NB4 (cell line): Measurements from ENCODE around the gene ZBTB14.
A peak's percentile ranks its signal among the peaks of the same experiment; 100 is the strongest.

ENCODE experiments used
- DNase-seq: peaks from one replicate; pipeline ENCODE4 v3.0.0; 2010; ENCODE audit warnings: low read depth
- H3K4me3 ChIP-seq: one replicate; pipeline ENCODE4 v1.5.1; 2011; ENCODE audit warnings: mild to moderate bottlenecking, low read depth, low read length, moderate library complexity
- MYC ChIP-seq: IDR thresholded peaks from 2 replicates; pipeline ENCODE4 v1.6.1; 2011; ENCODE audit warnings: low read depth, low read length
- POLR2A ChIP-seq: IDR thresholded peaks from 2 replicates; pipeline ENCODE4 v1.6.1; 2011; ENCODE audit warnings: mild to moderate bottlenecking; ENCODE audit not compliant: insufficient read length; ENCODE audit errors: extremely low read depth
- TF ChIP-seq, protein P1 (sequence below): IDR thresholded peaks from 2 replicates; pipeline ENCODE4 v1.6.1; 2011; ENCODE audit warnings: low read depth, low read length
- TF ChIP-seq, protein P2 (sequence below): IDR thresholded peaks from one replicate; pipeline ENCODE4 v1.5.1; 2012; ENCODE audit warnings: low read depth, low read length

Gene ZBTB14, protein sequence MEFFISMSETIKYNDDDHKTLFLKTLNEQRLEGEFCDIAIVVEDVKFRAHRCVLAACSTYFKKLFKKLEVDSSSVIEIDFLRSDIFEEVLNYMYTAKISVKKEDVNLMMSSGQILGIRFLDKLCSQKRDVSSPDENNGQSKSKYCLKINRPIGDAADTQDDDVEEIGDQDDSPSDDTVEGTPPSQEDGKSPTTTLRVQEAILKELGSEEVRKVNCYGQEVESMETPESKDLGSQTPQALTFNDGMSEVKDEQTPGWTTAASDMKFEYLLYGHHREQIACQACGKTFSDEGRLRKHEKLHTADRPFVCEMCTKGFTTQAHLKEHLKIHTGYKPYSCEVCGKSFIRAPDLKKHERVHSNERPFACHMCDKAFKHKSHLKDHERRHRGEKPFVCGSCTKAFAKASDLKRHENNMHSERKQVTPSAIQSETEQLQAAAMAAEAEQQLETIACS

DNA sequence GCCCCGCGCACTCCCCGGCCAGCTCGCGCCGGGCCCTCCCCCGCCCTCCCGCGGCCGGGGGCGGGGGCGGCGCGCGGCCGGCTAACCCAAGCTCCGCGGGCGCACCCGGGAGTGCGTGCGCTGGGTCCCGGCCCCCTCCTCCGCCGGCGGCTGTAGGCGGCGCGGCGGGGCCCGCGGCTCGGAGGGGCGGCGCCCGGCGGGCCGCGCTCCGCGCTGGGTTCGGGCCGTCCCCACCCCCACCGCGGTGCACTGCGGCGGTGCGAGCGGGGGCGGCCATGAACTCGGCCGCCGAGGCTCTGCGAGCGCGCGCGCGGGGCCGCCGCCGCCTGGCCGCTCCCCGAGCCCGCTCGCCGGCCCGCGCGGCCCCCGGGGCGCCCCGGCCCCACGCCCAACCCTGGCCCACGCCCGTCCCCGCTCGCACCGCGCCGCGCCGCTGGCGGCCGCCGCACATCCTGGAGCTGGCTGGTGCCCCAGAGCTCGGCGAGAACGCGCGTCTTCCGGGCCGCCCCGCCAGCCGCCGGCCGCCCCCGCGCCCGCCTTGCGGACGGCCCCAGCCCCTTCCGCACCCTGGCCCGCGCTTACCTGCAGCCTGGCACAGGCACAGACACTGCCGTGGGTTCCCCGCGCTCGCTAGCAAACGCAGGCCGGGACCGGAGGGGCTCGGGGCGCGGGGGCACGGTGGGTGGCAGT lies at the start of gene ZBTB14:
ZBTB14 (minus strand) TSS at position 496 of the 690 bp plus-strand sequence. CDS start 2,480 bp downstream, outside the sequence.
- H3K4me3 ChIP-seq = peak within 1 kb of the TSS; percentile 80
- TF ChIP-seq, protein P1, sequence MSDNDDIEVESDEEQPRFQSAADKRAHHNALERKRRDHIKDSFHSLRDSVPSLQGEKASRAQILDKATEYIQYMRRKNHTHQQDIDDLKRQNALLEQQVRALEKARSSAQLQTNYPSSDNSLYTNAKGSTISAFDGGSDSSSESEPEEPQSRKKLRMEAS = no peak
- TF ChIP-seq POLR2A (no peak), MYC (no peak)
- TF ChIP-seq, protein P2, sequence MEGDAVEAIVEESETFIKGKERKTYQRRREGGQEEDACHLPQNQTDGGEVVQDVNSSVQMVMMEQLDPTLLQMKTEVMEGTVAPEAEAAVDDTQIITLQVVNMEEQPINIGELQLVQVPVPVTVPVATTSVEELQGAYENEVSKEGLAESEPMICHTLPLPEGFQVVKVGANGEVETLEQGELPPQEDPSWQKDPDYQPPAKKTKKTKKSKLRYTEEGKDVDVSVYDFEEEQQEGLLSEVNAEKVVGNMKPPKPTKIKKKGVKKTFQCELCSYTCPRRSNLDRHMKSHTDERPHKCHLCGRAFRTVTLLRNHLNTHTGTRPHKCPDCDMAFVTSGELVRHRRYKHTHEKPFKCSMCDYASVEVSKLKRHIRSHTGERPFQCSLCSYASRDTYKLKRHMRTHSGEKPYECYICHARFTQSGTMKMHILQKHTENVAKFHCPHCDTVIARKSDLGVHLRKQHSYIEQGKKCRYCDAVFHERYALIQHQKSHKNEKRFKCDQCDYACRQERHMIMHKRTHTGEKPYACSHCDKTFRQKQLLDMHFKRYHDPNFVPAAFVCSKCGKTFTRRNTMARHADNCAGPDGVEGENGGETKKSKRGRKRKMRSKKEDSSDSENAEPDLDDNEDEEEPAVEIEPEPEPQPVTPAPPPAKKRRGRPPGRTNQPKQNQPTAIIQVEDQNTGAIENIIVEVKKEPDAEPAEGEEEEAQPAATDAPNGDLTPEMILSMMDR = no peak
- DNase-seq = peak; percentile 77

DNA sequence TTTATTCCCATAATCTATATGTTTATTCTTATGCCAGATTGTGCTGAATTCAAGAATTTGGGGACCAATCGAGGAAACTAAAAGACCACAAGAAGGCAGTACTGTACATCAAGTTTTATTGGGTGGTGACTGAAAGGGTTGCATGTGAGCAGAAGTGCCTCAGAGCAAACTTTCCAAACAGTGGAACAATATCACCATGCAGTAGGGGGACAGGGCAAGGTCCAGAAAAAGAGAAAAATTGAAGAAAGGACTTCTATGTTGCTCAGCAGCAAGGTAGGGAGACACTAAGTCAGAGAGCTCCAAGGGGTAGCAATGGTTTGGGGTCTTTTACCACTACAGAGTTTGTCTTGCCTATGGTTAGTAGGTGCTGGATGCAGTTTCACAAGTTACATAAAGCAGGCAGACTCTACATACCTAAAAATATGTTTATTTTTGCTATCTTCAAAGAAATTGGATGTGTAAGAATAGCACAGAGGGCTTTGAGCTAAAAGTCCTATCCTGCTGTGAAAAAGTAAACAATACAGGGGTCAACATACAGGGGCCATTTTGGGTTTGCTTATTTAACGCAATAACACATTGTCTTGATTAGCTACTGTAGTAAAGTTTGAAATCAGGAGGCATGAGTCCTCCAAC lies 43.8 kb upstream of the ZBTB14 start:
- no peak overlapping the region for H3K4me3 ChIP-seq
- DNase-seq = no peak
- TF ChIP-seq, protein P1 = no peak
- TF ChIP-seq, protein P2 = no peak
- no peak for TF ChIP-seq MYC
- no peak for TF ChIP-seq POLR2A

DNA sequence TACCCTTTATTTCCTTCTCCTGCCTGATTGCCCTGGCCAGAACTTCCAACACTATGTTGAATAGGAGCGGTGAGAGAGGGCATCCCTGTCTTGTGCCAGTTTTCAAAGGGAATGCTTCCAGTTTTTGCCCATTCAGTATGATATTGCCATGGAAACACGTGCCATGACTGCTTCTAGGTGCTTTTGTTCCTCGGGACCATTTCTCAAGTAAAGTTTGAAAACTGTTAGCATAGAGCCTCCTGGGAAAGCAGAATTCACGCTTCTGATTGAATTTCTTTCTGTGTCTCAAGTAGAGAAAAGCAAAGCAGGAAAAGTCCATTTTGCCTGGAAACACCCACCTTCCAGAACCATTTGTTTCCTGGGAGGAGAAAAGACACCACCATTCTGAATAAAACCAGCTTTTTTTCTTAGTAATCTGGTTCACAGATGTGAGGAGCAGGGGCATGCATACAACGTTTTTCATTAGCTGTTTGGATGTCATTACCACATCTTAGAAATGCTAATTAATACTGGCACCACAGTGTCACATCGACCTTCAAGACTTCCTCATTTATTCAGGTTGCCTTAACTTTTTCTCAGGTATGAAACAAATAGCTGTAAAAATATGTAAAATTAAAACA lies 39.0 kb upstream of the ZBTB14 start:
- TF ChIP-seq MYC (no peak), POLR2A (no peak)
- TF ChIP-seq, protein P1 = no peak
- TF ChIP-seq, protein P2 = no peak
- no peak for DNase-seq

DNA sequence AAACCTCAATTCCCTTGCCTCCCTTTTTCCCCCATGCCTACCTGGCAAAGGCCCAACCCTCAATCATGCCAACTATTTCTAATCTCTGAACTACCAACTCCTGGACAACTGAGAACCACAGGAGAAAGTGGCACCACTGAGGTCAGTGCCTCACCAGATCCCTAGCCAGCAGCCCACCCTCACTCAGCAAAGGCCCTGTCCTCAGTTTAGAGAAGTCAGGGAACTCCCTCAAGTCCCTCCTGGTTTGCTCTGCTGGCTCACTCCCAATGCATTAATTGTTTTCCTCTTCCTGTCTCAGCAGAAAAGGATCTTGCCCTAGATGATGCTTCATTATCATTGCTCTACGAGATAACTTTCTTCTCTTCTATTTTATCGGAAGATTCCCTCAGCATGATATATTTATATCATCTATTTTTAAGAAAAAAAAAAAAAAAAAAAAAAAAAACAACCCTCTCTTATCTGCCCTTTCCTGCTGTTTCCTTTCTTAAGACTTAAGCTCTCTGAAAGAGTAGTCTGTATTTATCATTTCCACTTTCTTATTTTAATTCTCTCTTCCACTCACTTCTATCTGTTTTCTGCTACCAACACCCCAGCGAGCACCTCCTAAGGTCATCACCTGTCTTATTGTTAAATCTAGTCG lies 22.7 kb upstream of the ZBTB14 start:
- no peak for TF ChIP-seq POLR2A
- TF ChIP-seq, protein P2 = no peak
- no peak for TF ChIP-seq MYC
- TF ChIP-seq, protein P1 = no peak
- no peak for DNase-seq

More for the DNA sequence above, 39.0 kb upstream of the ZBTB14 start:
- H3K4me3 ChIP-seq = no peak overlapping the region

DNA sequence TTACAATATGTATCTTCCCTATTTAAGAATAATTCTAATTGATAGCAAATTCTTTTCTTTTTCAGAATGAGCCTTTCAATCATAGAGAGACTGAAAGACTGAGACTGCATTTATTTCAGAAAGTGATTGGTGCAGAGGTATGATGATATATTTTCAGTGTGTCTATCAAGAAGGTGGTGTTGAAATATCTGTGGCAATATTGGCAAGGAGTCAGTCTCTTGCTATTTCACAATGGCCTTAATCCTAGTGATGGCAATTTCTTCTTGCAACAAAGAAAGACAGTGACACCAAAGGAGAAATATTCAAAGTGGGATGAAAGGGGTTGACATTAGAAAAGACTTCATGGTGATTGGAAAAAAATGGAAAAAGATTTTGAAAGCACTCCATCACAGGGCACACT lies 21.7 kb upstream of the ZBTB14 start:
- TF ChIP-seq MYC (no peak), POLR2A (no peak)
- TF ChIP-seq, protein P1 = no peak
- TF ChIP-seq, protein P2 = no peak
- peak; percentile 61 for DNase-seq
- H3K4me3 ChIP-seq = no peak overlapping the region

More for the DNA sequence above, 22.7 kb upstream of the ZBTB14 start:
- no peak overlapping the region for H3K4me3 ChIP-seq
